ENCODE data around the gene ACOT6. TPM values are rescaled to one million over a fixed set of nuclear protein-coding genes. Genes with fewer than 3 reads are reported as not detected.

Gene ACOT6
- total and polyA plus RNA-seq, 2 of the 4 experiments (the other 2 are of a cell fraction), result not detected

- H4K8ac ChIP-seq (ENCODE audit: low read depth in 2 of 2, low read length in 2 of 2), result no peak overlapping the region
- ChIA-PET CTCF (interaction anchor here (0.6 kb wide), 1 partner anchor 122 kb away, joined by 3 read pairs; no protein-coding TSS in a partner anchor), POLR2A (ENCODE audit: unreplicated experiment) (no interaction called here)
- WGBS, 2 experiments (ENCODE audit: extremely low coverage in 2 of 2, insufficient read length in 1 of 2), result 80% methylated on average over 1 of the region's 10 CpGs; no CpG with 5 or more reads in 1 of the 2 experiments
- dilution Hi-C loops (cut with HindIII; ENCODE audit: low sequenced_read_pairs, unreplicated experiment) (no loop called here), intact Hi-C loops (cut with micrococcal nuclease) (loop anchor here (10.0 kb wide), 2 partner anchors 335 to 455 kb away; no protein-coding TSS in a partner anchor), in situ Hi-C loops (cut with MboI; ENCODE audit: low sequenced_read_pairs) (no loop called here)
- BruUV-seq (replicated peaks), result no TSS peak
- no peak overlapping the region for H2BK5ac ChIP-seq (ENCODE audit: low read depth, low read length, poor library complexity, severe bottlenecking)
- ATAC-seq (ENCODE audit: low read depth), result no peak
- no peak overlapping the region for H3K4me2 ChIP-seq (ENCODE audit: low read depth, low read length)
- no peak overlapping the region for H4K5ac ChIP-seq (ENCODE audit: low read depth, low read length)
- no peaks in the 10 kb centered on the region for H4K20me1 ChIP-seq (ENCODE audit: insufficient read depth, low read length)
- H3K9me3 ChIP-seq (ENCODE audit: control insufficient read depth, insufficient read depth, low read length), result no peaks in the 10 kb centered on the region
- H3K18ac ChIP-seq (ENCODE audit: low read depth, low read length), result no peak overlapping the region
- no peak for DNase-seq
- no peak overlapping the region for H3K4ac ChIP-seq (ENCODE audit: low read depth, low read length)
- no peak overlapping the region for H3K56ac ChIP-seq (ENCODE audit: extremely low read depth, insufficient read depth, low read length)
- no peak overlapping the region for H3K9ac ChIP-seq (ENCODE audit: low read depth, low read length)
- H3K79me1 ChIP-seq (ENCODE audit: low read depth in 1 of 2, low read length in 2 of 2), result no peaks in the 10 kb centered on the region
- H2AK9ac ChIP-seq (replicated peaks; ENCODE audit: low read depth, low read length, poor library complexity), result no peak overlapping the region
- H3K27ac ChIP-seq (ENCODE audit: insufficient read depth, low read length), result no peak overlapping the region
- H3K27me3 ChIP-seq (ENCODE audit: control insufficient read depth, insufficient read depth, low read length), result peaks cover 2% of the 10 kb centered on the region
- H2BK20ac ChIP-seq (ENCODE audit: low read depth, low read length), result no peak overlapping the region
- no peak overlapping the region for H3K23ac ChIP-seq (ENCODE audit: low read depth, low read length)
- H4K91ac ChIP-seq (ENCODE audit: insufficient read depth, low read depth, low read length), result no peak overlapping the region
- H3K4me3 ChIP-seq (ENCODE audit: insufficient read depth, low read depth, low read length), result no peak overlapping the region
- H2AFZ ChIP-seq (replicated peaks; ENCODE audit: low read length, poor library complexity), result no peak overlapping the region
- H3K4me1 ChIP-seq (ENCODE audit: control insufficient read depth, insufficient read depth, low read length), result no peaks in the 10 kb centered on the region
- no peak for TF ChIP-seq RCOR1 (IDR thresholded peaks at IDR 0.05; ENCODE audit: insufficient replicate concordance, low read length)
- no peak overlapping the region for H3K14ac ChIP-seq (replicated peaks; ENCODE audit: low read depth, low read length)
- H3K36me3 ChIP-seq (ENCODE audit: control insufficient read depth, insufficient read depth, low read length), result no peaks in the 10 kb centered on the region
- no peak overlapping the region for H2AK5ac ChIP-seq (ENCODE audit: low read depth, low read length)
- H3K9me1 ChIP-seq (ENCODE audit: insufficient read depth, low read length), result no peaks in the 10 kb centered on the region
- H2BK15ac ChIP-seq (ENCODE audit: low read depth, low read length), result no peak overlapping the region
- no peak overlapping the region for H2BK120ac ChIP-seq (ENCODE audit: low read depth, low read length)
Measured at GRCh38 chr14:73630009-73630780, 17.9 kb downstream of the ACOT6 start.

All from IMR-90 (cell line).